ENCODE results near the gene THTPA. TPM values are rescaled to one million over a fixed set of nuclear protein-coding genes. Genes with fewer than 3 reads are reported as not detected.

Gene THTPA
- total and polyA plus RNA-seq, 11 donors: 9.1 to 30.9 (median 18.9) TPM

- ATAC-seq (peak in 3 of 4 donors; percentile 63 to 84 (median 75)), DNase-seq (no peak)
- 75 to 83% (median 78%) methylated on average over 12 of the region's 12 CpGs for WGBS, 4 donors
These were observed 46.4 kb downstream of the THTPA start for GRCh38 chr14:23602181-23603095.

DNA sequence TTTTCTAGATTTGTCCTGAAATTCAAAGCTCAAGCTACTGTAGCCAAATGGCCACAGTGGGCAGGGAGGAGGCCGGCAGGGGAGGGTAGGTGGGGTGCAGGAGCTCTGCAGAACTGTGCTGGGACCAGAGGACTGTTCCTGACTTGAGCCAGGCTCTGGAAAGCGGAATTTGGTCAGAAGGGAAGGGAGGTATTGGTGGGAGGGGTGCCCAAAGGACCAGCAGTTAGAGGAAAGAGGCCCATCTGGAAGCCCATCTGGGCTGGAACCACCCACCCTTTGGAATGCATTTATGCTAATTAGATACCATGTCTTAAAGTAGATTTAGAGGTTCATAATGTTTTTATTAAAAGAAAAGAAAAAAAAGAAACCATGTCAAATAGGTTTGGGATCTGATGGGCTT is 47.0 kb downstream of the THTPA start:
- DNase-seq (no peak), ATAC-seq (no peak)
- Histone ChIP-seq H3K4me1 (peaks cover 0 to 10% (median 0%) of the 10 kb centered on the region in 12 donors), H3K27me3 (no peaks in the 10 kb centered on the region), H3K27ac (no peak overlapping the region), H3K4me3 (no peak overlapping the region), H3K9me3 (peaks cover 0 to 7% (median 0%) of the 10 kb centered on the region in 12 donors), H3K36me3 (no peaks in the 10 kb centered on the region)
- intact Hi-C loops (cut with DNase I): no loop called here
- 75 to 83% (median 82%) methylated on average over 2 of the region's 2 CpGs for WGBS, 4 donors
- no peak for TF ChIP-seq POLR2A (IDR thresholded peaks at IDR 0.05)
- no peak for TF ChIP-seq CTCF (IDR thresholded peaks at IDR 0.05)

More at GRCh38 chr14:23602181-23603095, 46.4 kb downstream of the THTPA start:
- Histone ChIP-seq H3K4me3 (no peak overlapping the region), H3K36me3 (no peaks in the 10 kb centered on the region), H3K27me3 (no peaks in the 10 kb centered on the region), H3K9me3 (peaks cover 0 to 7% (median 0%) of the 10 kb centered on the region in 12 donors), H3K4me1 (peaks cover 0 to 10% (median 0%) of the 10 kb centered on the region in 12 donors), H3K27ac (no peak overlapping the region)
- no peak for TF ChIP-seq CTCF (IDR thresholded peaks at IDR 0.05)
- TF ChIP-seq POLR2A (IDR thresholded peaks at IDR 0.05): no peak
- intact Hi-C loops (cut with DNase I): no loop called here

- H3K4me3 ChIP-seq: no peak overlapping the region
- peaks cover 0 to 7% (median 0%) of the 10 kb centered on the region in 12 donors for H3K9me3 ChIP-seq
- no peaks in the 10 kb centered on the region for H3K36me3 ChIP-seq
- H3K27me3 ChIP-seq: no peaks in the 10 kb centered on the region
- 48 to 58% (median 50%) methylated on average over 2 of the region's 2 CpGs for WGBS, 4 donors
- DNase-seq: no peak
- H3K27ac ChIP-seq: no peak overlapping the region
- no peak for TF ChIP-seq POLR2A (IDR thresholded peaks at IDR 0.05)
- no peak for TF ChIP-seq CTCF (IDR thresholded peaks at IDR 0.05)
- intact Hi-C loops (cut with DNase I): no loop called here
- H3K4me1 ChIP-seq: peaks cover 0 to 10% (median 0%) of the 10 kb centered on the region in 12 donors
- no peak for ATAC-seq
These were observed 48.1 kb downstream of the THTPA start for GRCh38 chr14:23604148-23604547.

DNA sequence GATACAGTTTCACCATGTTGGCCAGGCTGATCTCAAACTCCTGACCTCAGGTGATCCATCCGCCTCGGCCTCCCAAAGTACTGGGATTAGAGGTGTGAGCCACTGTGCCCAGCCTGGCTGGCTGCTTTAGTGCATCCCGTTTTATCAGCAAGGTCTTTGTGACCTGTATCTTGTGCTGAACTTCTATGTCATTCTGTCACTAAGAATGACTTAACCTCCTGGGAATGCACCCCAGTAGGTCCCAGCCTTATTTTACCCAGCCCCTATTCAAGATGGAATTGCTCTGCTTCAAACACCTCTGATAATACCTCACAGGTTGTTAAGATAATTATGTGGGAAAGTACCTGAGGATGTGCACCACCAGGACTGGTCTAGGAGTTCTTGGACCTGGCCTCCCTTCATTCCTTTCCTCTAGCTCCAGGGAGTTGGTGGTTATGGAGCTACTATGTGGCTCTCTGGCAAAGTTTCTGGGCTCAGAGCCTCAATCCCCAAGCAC is 48.7 kb downstream of the THTPA start:
- H3K27ac ChIP-seq: no peak overlapping the region

More for the DNA sequence above, 48.7 kb downstream of the THTPA start:
- intact Hi-C loops (cut with DNase I): no loop called here
- H3K36me3 ChIP-seq: no peaks in the 10 kb centered on the region
- H3K4me1 ChIP-seq: peaks cover 0 to 10% (median 0%) of the 10 kb centered on the region in 12 donors
- no peaks in the 10 kb centered on the region for H3K27me3 ChIP-seq
- WGBS, 4 donors: 55 to 72% (median 66%) methylated on average over 3 of the region's 3 CpGs
- ATAC-seq: no peak
- H3K4me3 ChIP-seq: no peak overlapping the region
- peaks cover 0 to 1% (median 0%) of the 10 kb centered on the region in 12 donors for H3K9me3 ChIP-seq
- no peak for DNase-seq
- no peak for TF ChIP-seq POLR2A (IDR thresholded peaks at IDR 0.05)
- no peak for TF ChIP-seq CTCF (IDR thresholded peaks at IDR 0.05)
